Stimulated activated memory B cell treated with anti-CD40 and anti-IgM and Interleukin-4, amounts not matched to agents 10 μg/mL and 1 μg/mL and 100 μg/mL, for 72 hours (primary cell): ENCODE measurements around the gene TMPRSS11A.
A peak's percentile ranks its signal among the peaks of the same experiment; 100 is the strongest.

ENCODE experiments used
- ATAC-seq: fragments of 150-1000 bp; cut with Tn5 transposase; 2 replicates; pipeline ENCODE4 v1.10.0; 2021
- H3K27ac Mint-ChIP-seq: one replicate; pipeline ENCODE4 v1.8.0; 2022; ENCODE audit warnings: mild to moderate bottlenecking, mixed read lengths
- H3K27me3 Mint-ChIP-seq: one replicate; pipeline ENCODE4 v1.8.0; 2022; ENCODE audit warnings: mixed read lengths
- H3K36me3 Mint-ChIP-seq: one replicate; pipeline ENCODE4 v1.8.0; 2022; ENCODE audit warnings: mixed read lengths
- H3K4me1 Mint-ChIP-seq: one replicate; pipeline ENCODE4 v1.8.0; 2022; ENCODE audit warnings: mixed read lengths
- H3K4me3 Mint-ChIP-seq: one replicate; pipeline ENCODE4 v1.8.0; 2022; ENCODE audit warnings: mild to moderate bottlenecking, moderate library complexity, mixed read lengths
- H3K9me3 Mint-ChIP-seq: one replicate; pipeline ENCODE4 v1.8.0; 2022; ENCODE audit warnings: mixed read lengths

TMPRSS11A gene

DNA sequence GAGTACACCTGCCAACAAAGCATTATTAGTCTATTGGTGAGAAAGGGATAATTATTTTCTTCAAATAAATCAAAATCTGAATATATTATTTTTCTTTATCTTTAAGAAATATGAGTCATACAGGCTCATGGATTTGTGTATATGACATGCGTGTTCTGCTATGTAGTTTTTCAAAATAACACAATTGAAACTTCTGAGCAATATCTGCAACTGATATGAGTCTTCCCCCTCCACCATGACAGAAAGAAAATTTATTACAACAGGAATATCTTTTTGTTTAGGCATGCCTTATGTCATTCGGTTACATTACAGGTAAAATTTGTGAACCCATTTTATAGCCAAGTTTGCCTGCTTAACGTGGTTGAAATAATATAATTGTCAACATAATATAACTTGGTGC is 32.0 kb downstream of the TMPRSS11A start:
- no peak for ATAC-seq
- Mint-ChIP-seq H3K27me3 (no peaks in the 10 kb centered on the region), H3K4me1 (no peaks in the 10 kb centered on the region), H3K4me3 (no peak overlapping the region), H3K36me3 (no peaks in the 10 kb centered on the region), H3K27ac (no peak overlapping the region), H3K9me3 (no peaks in the 10 kb centered on the region)

- H3K27ac Mint-ChIP-seq, result no peak overlapping the region
- H3K36me3 Mint-ChIP-seq, result no peaks in the 10 kb centered on the region
- no peak overlapping the region for H3K4me3 Mint-ChIP-seq
- no peaks in the 10 kb centered on the region for H3K4me1 Mint-ChIP-seq
- H3K9me3 Mint-ChIP-seq, result peaks cover under 1% of the 10 kb centered on the region
- ATAC-seq, result no peak
- H3K27me3 Mint-ChIP-seq, result no peaks in the 10 kb centered on the region
Measured at GRCh38 chr4:67929426-67929825, 33.9 kb downstream of the TMPRSS11A start.

DNA sequence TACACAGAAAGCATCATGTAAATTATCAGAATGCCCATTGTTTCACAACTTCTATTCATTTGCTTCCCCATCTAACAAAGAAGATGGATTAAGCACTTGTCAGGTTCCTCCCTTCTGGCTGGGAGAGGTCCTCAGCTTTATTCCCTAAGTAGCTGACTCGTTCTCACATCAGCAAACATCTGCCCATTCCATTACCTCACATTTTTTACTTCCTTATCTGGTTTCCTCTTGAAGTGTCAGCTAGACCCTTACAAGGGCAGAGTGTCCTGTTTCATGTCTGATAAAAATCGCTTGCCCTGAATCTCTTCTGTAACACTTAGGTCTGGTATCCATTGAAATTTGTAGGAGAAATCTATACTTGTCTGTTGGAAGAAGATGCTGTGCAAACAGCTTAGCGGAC is 34.7 kb downstream of the TMPRSS11A start:
- H3K36me3 Mint-ChIP-seq, result no peaks in the 10 kb centered on the region
- no peaks in the 10 kb centered on the region for H3K27me3 Mint-ChIP-seq
- no peaks in the 10 kb centered on the region for H3K4me1 Mint-ChIP-seq
- ATAC-seq, result no peak
- peaks cover 5% of the 10 kb centered on the region for H3K9me3 Mint-ChIP-seq
- H3K4me3 Mint-ChIP-seq, result no peak overlapping the region
- no peak overlapping the region for H3K27ac Mint-ChIP-seq

DNA sequence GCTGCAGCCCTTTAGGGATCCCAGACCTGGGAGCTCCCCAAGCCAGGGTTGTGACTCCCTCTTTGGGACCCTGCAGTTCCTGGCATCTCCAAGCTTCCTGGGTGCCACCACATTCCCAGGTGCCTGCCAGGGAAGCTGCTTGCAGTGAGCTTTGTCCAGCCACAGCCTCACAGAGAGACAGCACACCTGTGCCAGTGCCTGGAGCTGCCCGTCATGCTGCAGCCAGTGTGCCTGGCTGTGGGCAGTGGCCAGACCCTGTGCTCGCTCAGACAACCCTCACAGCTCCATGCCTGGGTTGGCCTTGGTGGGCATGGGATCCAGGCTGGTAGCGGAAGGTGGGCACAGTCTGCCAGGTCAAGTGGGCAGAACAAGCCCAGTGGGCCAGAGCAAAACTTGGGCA is 36.0 kb downstream of the TMPRSS11A start:
- Mint-ChIP-seq H3K4me1 (no peaks in the 10 kb centered on the region), H3K36me3 (no peaks in the 10 kb centered on the region), H3K27me3 (no peaks in the 10 kb centered on the region), H3K27ac (no peak overlapping the region), H3K9me3 (peaks cover 5% of the 10 kb centered on the region), H3K4me3 (no peak overlapping the region)
- no peak for ATAC-seq

DNA sequence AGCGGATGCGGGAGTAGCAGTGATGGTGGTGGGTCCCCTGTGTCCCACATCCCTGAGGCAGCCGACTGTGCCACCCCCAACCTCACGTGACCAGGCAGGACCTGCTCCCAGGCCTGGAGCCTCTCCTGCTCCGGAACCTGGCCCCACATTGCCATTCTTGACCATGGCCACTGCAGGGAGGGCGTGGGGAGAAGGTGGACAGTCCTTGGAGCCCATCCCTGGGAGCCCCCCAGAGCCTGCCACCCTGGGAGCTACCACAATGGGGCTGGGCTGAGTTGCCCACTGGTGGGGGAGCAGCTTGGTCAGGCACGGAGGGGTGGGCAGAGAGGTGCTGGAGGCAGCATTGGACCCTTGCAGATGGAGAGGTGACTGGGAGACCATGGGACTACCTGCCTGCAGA is 36.8 kb downstream of the TMPRSS11A start:
- Mint-ChIP-seq H3K4me3 (no peak overlapping the region), H3K27ac (no peak overlapping the region), H3K36me3 (no peaks in the 10 kb centered on the region), H3K4me1 (no peaks in the 10 kb centered on the region), H3K27me3 (no peaks in the 10 kb centered on the region), H3K9me3 (peaks cover 5% of the 10 kb centered on the region)
- peak; percentile 20 for ATAC-seq

DNA sequence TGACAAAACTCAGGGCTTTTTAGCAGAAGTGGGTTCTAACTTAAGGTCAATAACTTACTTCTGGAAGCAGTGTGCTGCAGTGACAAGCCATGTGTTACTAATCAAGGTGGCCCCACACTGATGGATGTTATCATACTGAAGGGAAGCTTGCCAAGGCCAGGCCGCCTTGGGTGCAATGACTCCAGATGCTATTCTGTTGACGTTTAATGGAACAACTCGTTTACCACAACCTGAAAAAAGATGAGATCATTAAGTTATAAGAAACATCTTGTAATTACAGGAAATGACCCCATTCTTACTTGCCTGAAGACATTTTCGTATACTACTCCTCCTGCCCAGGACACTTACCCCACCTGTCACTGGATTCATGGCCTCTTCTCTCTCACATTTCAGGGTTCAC is 40.6 kb downstream of the TMPRSS11A start:
- Mint-ChIP-seq H3K4me1 (no peaks in the 10 kb centered on the region), H3K27me3 (no peaks in the 10 kb centered on the region), H3K9me3 (peaks cover 5% of the 10 kb centered on the region), H3K27ac (no peak overlapping the region), H3K36me3 (no peaks in the 10 kb centered on the region), H3K4me3 (no peak overlapping the region)
- ATAC-seq, result no peak

- no peak overlapping the region for H3K4me3 Mint-ChIP-seq
- H3K4me1 Mint-ChIP-seq, result no peaks in the 10 kb centered on the region
- ATAC-seq, result no peak
- no peaks in the 10 kb centered on the region for H3K9me3 Mint-ChIP-seq
- no peaks in the 10 kb centered on the region for H3K36me3 Mint-ChIP-seq
- peaks cover 8% of the 10 kb centered on the region for H3K27me3 Mint-ChIP-seq
- no peak overlapping the region for H3K27ac Mint-ChIP-seq
Measured at GRCh38 chr4:67918428-67918827, 44.9 kb downstream of the TMPRSS11A start.

- peaks cover 8% of the 10 kb centered on the region for H3K27me3 Mint-ChIP-seq
- H3K4me3 Mint-ChIP-seq, result no peak overlapping the region
- ATAC-seq, result no peak
- no peak overlapping the region for H3K27ac Mint-ChIP-seq
- no peaks in the 10 kb centered on the region for H3K9me3 Mint-ChIP-seq
- no peaks in the 10 kb centered on the region for H3K4me1 Mint-ChIP-seq
- H3K36me3 Mint-ChIP-seq, result no peaks in the 10 kb centered on the region
Measured at GRCh38 chr4:67915400-67915966, 47.8 kb downstream of the TMPRSS11A start.

DNA sequence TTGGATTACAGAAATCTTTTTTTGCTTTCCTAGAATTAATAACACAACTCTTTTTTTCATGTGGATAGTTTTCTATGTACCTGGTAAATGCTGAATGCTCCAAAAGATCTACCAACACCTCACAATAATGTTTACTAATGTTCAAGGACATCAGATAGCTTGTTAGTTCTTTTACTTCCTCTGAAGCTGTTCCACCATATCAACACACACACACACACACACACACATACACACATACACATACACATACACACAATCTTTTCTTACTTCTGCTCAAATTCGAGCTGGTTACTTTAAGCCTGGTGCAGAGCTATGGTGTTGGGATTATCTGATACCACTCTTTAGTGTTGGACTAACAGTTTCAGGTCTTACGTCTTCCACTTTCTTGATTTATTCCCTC is 51.2 kb downstream of the TMPRSS11A start:
- no peaks in the 10 kb centered on the region for H3K36me3 Mint-ChIP-seq
- H3K4me3 Mint-ChIP-seq, result no peak overlapping the region
- no peak for ATAC-seq
- H3K27me3 Mint-ChIP-seq, result peaks cover 8% of the 10 kb centered on the region
- H3K4me1 Mint-ChIP-seq, result no peaks in the 10 kb centered on the region
- H3K27ac Mint-ChIP-seq, result no peak overlapping the region
- H3K9me3 Mint-ChIP-seq, result no peaks in the 10 kb centered on the region

GRCh38 chr4:67911638-67912037 is 51.7 kb downstream of the TMPRSS11A start:
- no peaks in the 10 kb centered on the region for H3K4me1 Mint-ChIP-seq
- no peak overlapping the region for H3K27ac Mint-ChIP-seq
- peaks cover 8% of the 10 kb centered on the region for H3K27me3 Mint-ChIP-seq
- no peak overlapping the region for H3K4me3 Mint-ChIP-seq
- no peak for ATAC-seq
- no peaks in the 10 kb centered on the region for H3K9me3 Mint-ChIP-seq
- H3K36me3 Mint-ChIP-seq, result no peaks in the 10 kb centered on the region

DNA sequence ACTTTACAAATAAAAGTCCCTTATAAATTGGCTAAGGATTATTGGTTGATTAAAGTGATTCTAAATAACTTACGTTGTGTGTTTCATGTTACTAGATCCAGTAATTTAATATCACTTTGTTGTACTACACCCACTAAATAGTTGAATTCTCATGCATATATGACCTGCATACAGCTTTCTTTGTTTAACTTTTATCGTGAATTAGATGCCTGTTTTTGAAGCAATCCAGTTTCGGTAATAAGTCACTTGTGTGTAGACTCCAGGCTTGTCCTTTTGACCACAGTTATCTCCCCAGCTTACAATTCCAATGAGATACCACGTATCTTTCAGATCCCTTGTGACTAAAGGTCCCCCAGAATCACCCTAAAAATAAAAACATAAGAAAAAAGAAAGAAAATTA is 52.2 kb downstream of the TMPRSS11A start:
- H3K36me3 Mint-ChIP-seq, result peaks cover 2% of the 10 kb centered on the region
- H3K27ac Mint-ChIP-seq, result no peak overlapping the region
- peaks cover 11% of the 10 kb centered on the region for H3K27me3 Mint-ChIP-seq
- H3K4me1 Mint-ChIP-seq, result no peaks in the 10 kb centered on the region
- ATAC-seq, result no peak
- no peak overlapping the region for H3K4me3 Mint-ChIP-seq
- peaks cover under 1% of the 10 kb centered on the region for H3K9me3 Mint-ChIP-seq

GRCh38 chr4:67910585-67910905 is 52.7 kb downstream of the TMPRSS11A start:
- Mint-ChIP-seq H3K9me3 (peaks cover 3% of the 10 kb centered on the region), H3K4me1 (no peaks in the 10 kb centered on the region), H3K4me3 (no peak overlapping the region), H3K36me3 (peaks cover 8% of the 10 kb centered on the region), H3K27ac (no peak overlapping the region), H3K27me3 (peaks cover 11% of the 10 kb centered on the region)
- no peak for ATAC-seq

GRCh38 chr4:67909905-67910584 is 53.2 kb downstream of the TMPRSS11A start:
- Mint-ChIP-seq H3K27me3 (peaks cover 12% of the 10 kb centered on the region), H3K9me3 (peaks cover 3% of the 10 kb centered on the region), H3K36me3 (peaks cover 9% of the 10 kb centered on the region), H3K4me3 (no peak overlapping the region), H3K27ac (no peak overlapping the region), H3K4me1 (no peaks in the 10 kb centered on the region)
- ATAC-seq, result no peak

DNA sequence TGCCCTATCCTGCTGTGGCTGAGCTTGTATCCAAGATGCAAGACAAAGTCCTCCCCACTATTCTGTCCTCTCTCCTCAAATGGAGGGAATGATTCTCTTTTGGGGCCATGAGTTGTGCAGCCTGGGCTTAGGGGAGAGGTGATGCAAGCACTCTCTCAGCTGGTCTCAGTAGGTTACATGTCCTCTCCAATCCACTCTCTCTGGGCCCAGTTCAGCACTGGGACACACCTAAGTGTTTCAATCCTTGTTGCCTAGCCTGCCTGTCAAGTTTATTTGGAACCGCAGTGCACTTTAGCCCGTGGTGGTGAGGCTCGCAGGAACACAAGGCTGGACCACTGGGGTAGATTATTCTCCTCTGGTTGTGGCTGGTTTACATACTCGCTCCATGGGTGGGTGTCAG is 55.6 kb downstream of the TMPRSS11A start:
- Mint-ChIP-seq H3K36me3 (peaks cover 9% of the 10 kb centered on the region), H3K4me1 (no peaks in the 10 kb centered on the region), H3K27ac (no peak overlapping the region), H3K9me3 (peaks cover 3% of the 10 kb centered on the region), H3K4me3 (no peak overlapping the region), H3K27me3 (peaks cover 12% of the 10 kb centered on the region)
- ATAC-seq, result no peak

- Mint-ChIP-seq H3K36me3 (no peaks in the 10 kb centered on the region), H3K4me1 (no peaks in the 10 kb centered on the region), H3K27ac (no peak overlapping the region), H3K27me3 (no peaks in the 10 kb centered on the region), H3K4me3 (no peak overlapping the region), H3K9me3 (no peaks in the 10 kb centered on the region)
- ATAC-seq, result no peak
Measured at GRCh38 chr4:67899096-67899495, 64.2 kb downstream of the TMPRSS11A start.

GRCh38 chr4:67897686-67898085 is 65.6 kb downstream of the TMPRSS11A start:
- no peak overlapping the region for H3K27ac Mint-ChIP-seq
- H3K27me3 Mint-ChIP-seq, result no peaks in the 10 kb centered on the region
- no peak overlapping the region for H3K4me3 Mint-ChIP-seq
- no peaks in the 10 kb centered on the region for H3K36me3 Mint-ChIP-seq
- no peaks in the 10 kb centered on the region for H3K4me1 Mint-ChIP-seq
- no peak for ATAC-seq
- no peaks in the 10 kb centered on the region for H3K9me3 Mint-ChIP-seq
